ENCODE measurements around the gene PARD6A.

The PARD6A gene

GRCh38 chr16:67658849-67659674, 1.7 kb upstream of the PARD6A start:
- H3K9me3 Mint-ChIP-seq, result no peaks in the 10 kb centered on the region
- H3K27ac Mint-ChIP-seq, result peak overlapping the region; percentile 97
- H3K4me3 Mint-ChIP-seq, result peak overlapping the region; percentile 87 to 99
- DNase-seq (no peak), ATAC-seq (replicated peaks) (no peak)
- peaks cover 22% of the 10 kb centered on the region in 2 donors for H3K36me3 Mint-ChIP-seq
- H3K27me3 Mint-ChIP-seq, result no peaks in the 10 kb centered on the region
- H3K4me1 Mint-ChIP-seq, result peaks cover 22 to 51% of the 10 kb centered on the region in 2 donors

GRCh38 chr16:67659675-67660563, 841 bp upstream of the PARD6A start, which contains the start of gene ACD:
Gene ACD, minus strand, starts transcription at chr16:67660260. Its CDS starts 40 bp downstream, at chr16:67660220.
- Mint-ChIP-seq H3K27me3 (no peaks in the 10 kb centered on the region), H3K4me1 (peaks cover 26 to 50% of the 10 kb centered on the region in 2 donors), H3K36me3 (peaks cover 22 to 27% of the 10 kb centered on the region in 2 donors), H3K4me3 (peak within 1 kb of the TSS; percentile 87 to 99), H3K27ac (peak within 1 kb of the TSS; percentile 97), H3K9me3 (no peaks in the 10 kb centered on the region)
- ATAC-seq (replicated peaks), result peak; percentile 70 to 72
- peak; percentile 89 for DNase-seq

DNA sequence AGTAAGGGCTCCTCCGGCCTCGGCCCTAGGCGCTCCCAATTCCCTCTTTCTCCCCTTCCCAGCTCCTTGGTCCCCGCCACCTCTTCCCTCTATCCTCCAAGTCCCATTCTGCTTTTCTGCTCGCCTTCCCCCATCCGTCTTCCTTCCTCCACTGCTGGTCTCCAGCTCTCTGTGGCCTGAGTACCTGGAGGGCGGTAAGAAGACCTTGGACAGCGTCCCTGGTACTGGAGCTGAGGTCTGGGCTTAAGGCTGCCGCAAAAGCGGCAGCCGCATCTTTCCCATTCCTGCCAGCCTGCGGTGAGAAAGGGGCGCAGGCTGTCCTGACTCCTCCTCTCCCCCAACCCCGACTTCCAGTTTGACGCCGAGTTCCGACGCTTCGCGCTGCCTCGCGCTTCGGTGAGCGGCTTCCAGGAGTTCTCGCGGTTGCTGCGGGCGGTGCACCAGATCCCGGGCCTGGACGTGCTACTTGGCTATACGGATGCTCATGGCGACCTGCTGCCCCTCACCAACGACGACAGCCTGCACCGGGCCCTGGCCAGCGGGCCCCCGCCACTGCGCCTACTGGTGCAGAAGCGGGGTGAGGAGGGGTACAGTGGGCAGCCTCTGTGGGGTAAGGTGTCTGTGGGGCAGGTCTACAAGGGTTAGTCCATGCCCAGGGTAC, 471 bp downstream of the PARD6A start:
- peaks cover 15 to 23% of the 10 kb centered on the region in 2 donors for H3K36me3 Mint-ChIP-seq
- H3K4me1 Mint-ChIP-seq, result peaks cover 28 to 45% of the 10 kb centered on the region in 2 donors
- no peaks in the 10 kb centered on the region for H3K27me3 Mint-ChIP-seq
- peak overlapping the region; percentile 87 to 99 for H3K4me3 Mint-ChIP-seq
- ATAC-seq (replicated peaks) (peak in 1 of 2 donors; percentile 5), DNase-seq (no peak)
- peak overlapping the region; percentile 83 for H3K27ac Mint-ChIP-seq
- H3K9me3 Mint-ChIP-seq, result no peaks in the 10 kb centered on the region

- ATAC-seq (replicated peaks), result no peak
- H3K4me3 Mint-ChIP-seq, result peak overlapping the region; percentile 87 to 99
- H3K4me1 Mint-ChIP-seq, result peaks cover 31 to 53% of the 10 kb centered on the region in 2 donors
- no peaks in the 10 kb centered on the region for H3K9me3 Mint-ChIP-seq
- peak overlapping the region; percentile 83 for H3K27ac Mint-ChIP-seq
- H3K36me3 Mint-ChIP-seq, result peaks cover 13 to 23% of the 10 kb centered on the region in 2 donors
- no peak for DNase-seq
- H3K27me3 Mint-ChIP-seq, result no peaks in the 10 kb centered on the region
Measured at GRCh38 chr16:67661886-67662652, 1.3 kb downstream of the PARD6A start.

DNA sequence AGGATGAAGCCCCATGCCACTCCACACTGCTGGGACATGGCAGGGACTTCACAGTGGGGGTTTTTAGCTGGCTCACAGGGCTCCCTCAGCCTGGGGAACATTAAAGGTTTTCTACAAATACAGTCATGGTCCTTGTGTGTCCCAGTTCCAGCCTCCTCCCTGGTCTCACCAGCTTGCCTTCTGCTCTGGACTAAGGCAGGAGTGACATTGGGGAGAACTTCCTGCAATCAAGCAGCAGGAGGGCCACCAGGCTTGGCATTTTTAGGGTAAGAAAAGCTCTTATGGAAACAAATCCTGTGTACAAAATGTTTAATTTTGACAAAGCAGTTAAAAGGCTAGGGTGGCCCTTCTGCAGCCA, 1.9 kb downstream of the PARD6A start:
- Mint-ChIP-seq H3K36me3 (peaks cover 13 to 23% of the 10 kb centered on the region in 2 donors), H3K4me3 (no peak overlapping the region), H3K27me3 (no peaks in the 10 kb centered on the region), H3K27ac (no peak overlapping the region), H3K4me1 (peaks cover 36 to 54% of the 10 kb centered on the region in 2 donors), H3K9me3 (no peaks in the 10 kb centered on the region)
- DNase-seq (no peak), ATAC-seq (replicated peaks) (no peak)

DNA sequence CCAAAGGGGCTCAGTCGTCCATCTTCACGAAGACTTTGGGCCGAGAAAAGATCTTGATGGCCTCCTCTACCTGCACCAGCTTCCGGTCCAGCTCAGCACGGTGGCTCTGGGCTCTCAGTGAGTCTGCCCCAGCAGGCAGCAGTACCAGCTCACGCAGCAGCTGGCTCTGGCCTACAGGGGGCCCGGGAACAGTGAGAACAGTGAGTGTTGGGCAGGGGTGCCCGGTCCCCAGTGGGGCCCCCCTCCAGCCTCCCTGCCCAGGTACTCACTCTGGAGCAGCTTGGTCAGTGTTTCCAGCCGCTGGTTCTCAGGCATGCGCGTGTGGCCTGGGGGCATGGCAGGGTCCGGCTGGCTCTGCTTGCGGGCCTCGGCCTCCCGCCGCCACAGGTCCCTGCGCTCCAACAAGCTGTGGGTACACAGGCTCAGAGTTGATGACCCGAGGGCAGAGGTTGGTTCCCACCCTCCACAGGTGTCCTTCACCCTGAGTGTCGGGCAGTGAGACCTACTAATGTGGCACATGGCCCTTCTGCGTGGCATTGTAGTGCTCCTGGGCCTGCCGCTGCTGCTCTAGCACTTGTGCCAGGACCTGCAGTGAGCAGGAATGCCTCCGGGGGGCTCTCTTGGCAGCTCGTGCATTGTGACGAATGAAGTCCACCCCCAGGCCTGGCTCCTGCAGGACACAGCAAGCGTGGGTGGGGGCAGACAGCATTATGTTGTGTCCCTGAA, 2.6 kb downstream of the PARD6A start:
- DNase-seq (no peak), ATAC-seq (replicated peaks) (no peak)
- H3K36me3 Mint-ChIP-seq, result peaks cover 10 to 19% of the 10 kb centered on the region in 2 donors
- H3K4me3 Mint-ChIP-seq, result no peak overlapping the region
- H3K4me1 Mint-ChIP-seq, result peaks cover 38 to 54% of the 10 kb centered on the region in 2 donors
- no peak overlapping the region for H3K27ac Mint-ChIP-seq
- no peaks in the 10 kb centered on the region for H3K27me3 Mint-ChIP-seq
- no peaks in the 10 kb centered on the region for H3K9me3 Mint-ChIP-seq

DNA sequence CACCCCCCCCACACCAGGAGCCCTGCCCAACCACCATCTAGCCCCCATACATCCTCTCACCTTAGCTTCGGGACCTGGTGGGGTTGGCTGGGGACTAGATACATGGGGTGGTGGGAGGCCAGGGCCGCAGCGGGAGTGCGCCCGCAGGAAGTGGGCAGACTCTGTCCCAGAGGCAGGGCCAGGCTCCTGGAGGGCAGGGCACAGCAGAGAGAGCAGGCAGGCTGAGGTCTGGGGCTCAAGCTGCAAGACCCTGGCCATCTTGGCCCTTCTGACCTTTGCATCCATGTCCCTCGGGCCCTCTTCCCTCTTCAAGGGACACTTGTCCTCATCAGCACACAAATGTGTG, 3.1 kb downstream of the PARD6A start:
- H3K9me3 Mint-ChIP-seq, result no peaks in the 10 kb centered on the region
- peaks cover 10 to 19% of the 10 kb centered on the region in 2 donors for H3K36me3 Mint-ChIP-seq
- H3K27ac Mint-ChIP-seq, result no peak overlapping the region
- H3K4me3 Mint-ChIP-seq, result no peak overlapping the region
- no peaks in the 10 kb centered on the region for H3K27me3 Mint-ChIP-seq
- no peak for ATAC-seq (replicated peaks)
- DNase-seq, result no peak
- peaks cover 40 to 54% of the 10 kb centered on the region in 2 donors for H3K4me1 Mint-ChIP-seq

DNA sequence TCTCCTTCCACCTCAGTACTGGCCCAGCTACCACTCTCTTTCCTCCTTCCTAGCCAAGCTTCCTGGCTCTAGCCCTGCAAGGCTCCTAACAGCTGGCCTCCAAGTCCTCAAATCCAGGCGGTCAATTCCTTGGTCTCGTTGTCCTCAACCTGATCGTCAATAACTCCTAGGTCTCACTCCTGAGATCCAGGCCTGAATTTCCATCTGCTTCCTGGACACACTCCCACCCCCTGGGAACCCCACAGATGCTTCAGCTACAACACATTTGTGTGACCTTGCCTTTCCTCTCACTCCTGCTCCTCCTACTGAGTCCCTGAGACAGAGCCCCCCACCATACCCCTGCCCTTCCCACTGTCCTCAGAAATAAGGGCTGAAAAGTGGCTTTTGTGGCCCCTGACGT, 3.5 kb downstream of the PARD6A start:
- Mint-ChIP-seq H3K27me3 (no peaks in the 10 kb centered on the region), H3K9me3 (no peaks in the 10 kb centered on the region), H3K4me3 (no peak overlapping the region), H3K36me3 (peaks cover 10 to 19% of the 10 kb centered on the region in 2 donors), H3K4me1 (peaks cover 40 to 54% of the 10 kb centered on the region in 2 donors), H3K27ac (no peak overlapping the region)
- DNase-seq (no peak), ATAC-seq (replicated peaks) (no peak)

DNA sequence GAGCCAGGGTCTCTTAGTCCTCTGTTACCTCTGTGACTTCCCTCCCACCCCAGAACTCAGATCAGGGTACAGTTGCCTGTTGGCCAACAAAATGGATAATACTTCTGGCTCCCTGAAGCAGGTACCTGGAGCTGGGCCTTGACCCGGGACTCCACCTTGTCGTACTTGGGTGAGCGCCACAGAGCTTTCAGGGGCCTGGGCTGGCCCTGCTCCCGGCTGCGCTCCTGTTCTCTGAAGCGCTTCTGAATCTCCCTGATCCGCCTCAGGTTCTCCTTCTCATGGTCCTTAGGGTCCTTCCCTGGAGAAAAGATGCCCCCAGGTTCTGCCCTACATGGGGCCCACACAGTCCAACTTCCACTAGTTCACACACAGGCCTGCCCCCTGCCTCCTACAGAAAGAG, 4.1 kb downstream of the PARD6A start:
- H3K4me1 Mint-ChIP-seq, result peaks cover 40 to 55% of the 10 kb centered on the region in 2 donors
- DNase-seq, result no peak
- no peak for ATAC-seq (replicated peaks)
- H3K27me3 Mint-ChIP-seq, result no peaks in the 10 kb centered on the region
- peaks cover 7 to 15% of the 10 kb centered on the region in 2 donors for H3K36me3 Mint-ChIP-seq
- H3K4me3 Mint-ChIP-seq, result no peak overlapping the region
- no peak overlapping the region for H3K27ac Mint-ChIP-seq
- H3K9me3 Mint-ChIP-seq, result no peaks in the 10 kb centered on the region

- no peak for ATAC-seq (replicated peaks)
- Mint-ChIP-seq H3K27ac (peak overlapping the region; percentile 10), H3K4me3 (peak overlapping the region; percentile 80 to 82), H3K9me3 (no peaks in the 10 kb centered on the region), H3K36me3 (peaks cover 7 to 14% of the 10 kb centered on the region in 2 donors), H3K27me3 (no peaks in the 10 kb centered on the region), H3K4me1 (peaks cover 42 to 57% of the 10 kb centered on the region in 2 donors)
- DNase-seq, result no peak
Measured at GRCh38 chr16:67665598-67665997, 4.8 kb downstream of the PARD6A start.

- Mint-ChIP-seq H3K27ac (no peak overlapping the region), H3K4me3 (peak overlapping the region; percentile 80 to 100), H3K27me3 (no peaks in the 10 kb centered on the region), H3K36me3 (peaks cover 7 to 14% of the 10 kb centered on the region in 2 donors), H3K9me3 (no peaks in the 10 kb centered on the region), H3K4me1 (peaks cover 42 to 57% of the 10 kb centered on the region in 2 donors)
- no peak for DNase-seq
- peak; percentile 8 to 11 for ATAC-seq (replicated peaks)
Measured at GRCh38 chr16:67666032-67666551, 5.3 kb downstream of the PARD6A start.

DNA sequence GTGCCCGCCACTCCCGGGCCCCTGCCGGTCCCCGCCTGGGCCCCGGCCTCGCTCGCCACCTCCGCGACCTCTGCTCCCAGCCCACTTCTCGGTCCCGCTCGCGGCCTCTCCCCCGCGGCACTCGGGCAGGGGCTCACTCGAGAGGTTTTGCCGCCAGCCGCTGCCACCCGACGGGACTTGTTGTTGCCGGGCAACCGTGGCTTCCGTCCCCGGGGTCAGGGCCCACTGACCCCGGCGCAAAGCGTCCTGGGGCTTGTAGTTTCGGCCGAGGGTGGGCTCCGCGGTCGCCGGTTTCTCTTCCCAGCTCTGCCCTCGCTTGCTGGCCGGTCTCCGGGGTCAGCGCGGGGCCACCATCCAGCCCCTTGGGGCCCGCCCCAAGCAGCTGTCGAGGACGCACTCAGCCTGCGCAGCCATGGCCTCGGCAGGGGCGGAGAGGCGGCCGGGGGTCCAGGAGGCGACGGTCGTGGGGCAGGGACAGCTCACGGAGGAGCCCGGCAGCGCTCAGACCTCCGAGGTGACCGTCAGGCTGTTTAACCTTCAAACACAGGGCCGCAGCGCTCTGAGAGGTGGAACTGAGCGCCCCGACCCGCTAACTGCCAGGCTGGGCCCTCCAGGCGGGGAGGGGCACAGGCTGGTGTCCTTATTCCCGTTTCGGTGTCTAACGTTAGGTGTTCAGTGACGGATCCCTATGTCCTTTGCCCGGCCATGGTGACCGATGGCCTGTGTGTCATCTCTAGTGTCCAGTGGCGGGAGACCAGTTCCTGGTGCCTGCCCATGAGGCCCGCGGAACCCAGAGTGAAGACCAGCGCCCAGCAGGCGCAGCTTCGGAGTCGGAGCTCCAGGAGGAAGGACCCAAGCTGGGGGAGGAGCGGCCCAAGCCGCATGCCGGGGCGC, 6.0 kb downstream of the PARD6A start, which contains the start of the genes C16orf86 and ENKD1:
Gene C16orf86, plus strand, starts transcription at position 256 of the 894 bp plus-strand sequence. Its CDS starts 157 bp downstream, at position 413.
Gene ENKD1, minus strand, starts transcription at position 192 of the 894 bp plus-strand sequence. CDS start 308 bp downstream, outside the sequence.
- ATAC-seq (replicated peaks) (peak; percentile 68 to 81), DNase-seq (peak; percentile 69)
- peaks cover 7 to 14% of the 10 kb centered on the region in 2 donors for H3K36me3 Mint-ChIP-seq
- no peaks in the 10 kb centered on the region for H3K27me3 Mint-ChIP-seq
- no peaks in the 10 kb centered on the region for H3K9me3 Mint-ChIP-seq
- H3K27ac Mint-ChIP-seq, result peak within 1 kb of the TSS; percentile 97
- H3K4me1 Mint-ChIP-seq, result peaks cover 38 to 50% of the 10 kb centered on the region in 2 donors
- H3K4me3 Mint-ChIP-seq, result peak within 1 kb of the TSS; percentile 97 to 100
